ENCODE data around the gene NGDN. TPM values are rescaled to one million over a fixed set of nuclear protein-coding genes. Genes with fewer than 3 reads are reported as not detected.

NGDN gene
- total RNA-seq, 6 donors from 2014 or later: 25.4 to 42.6 (median 35.5) TPM

DNA sequence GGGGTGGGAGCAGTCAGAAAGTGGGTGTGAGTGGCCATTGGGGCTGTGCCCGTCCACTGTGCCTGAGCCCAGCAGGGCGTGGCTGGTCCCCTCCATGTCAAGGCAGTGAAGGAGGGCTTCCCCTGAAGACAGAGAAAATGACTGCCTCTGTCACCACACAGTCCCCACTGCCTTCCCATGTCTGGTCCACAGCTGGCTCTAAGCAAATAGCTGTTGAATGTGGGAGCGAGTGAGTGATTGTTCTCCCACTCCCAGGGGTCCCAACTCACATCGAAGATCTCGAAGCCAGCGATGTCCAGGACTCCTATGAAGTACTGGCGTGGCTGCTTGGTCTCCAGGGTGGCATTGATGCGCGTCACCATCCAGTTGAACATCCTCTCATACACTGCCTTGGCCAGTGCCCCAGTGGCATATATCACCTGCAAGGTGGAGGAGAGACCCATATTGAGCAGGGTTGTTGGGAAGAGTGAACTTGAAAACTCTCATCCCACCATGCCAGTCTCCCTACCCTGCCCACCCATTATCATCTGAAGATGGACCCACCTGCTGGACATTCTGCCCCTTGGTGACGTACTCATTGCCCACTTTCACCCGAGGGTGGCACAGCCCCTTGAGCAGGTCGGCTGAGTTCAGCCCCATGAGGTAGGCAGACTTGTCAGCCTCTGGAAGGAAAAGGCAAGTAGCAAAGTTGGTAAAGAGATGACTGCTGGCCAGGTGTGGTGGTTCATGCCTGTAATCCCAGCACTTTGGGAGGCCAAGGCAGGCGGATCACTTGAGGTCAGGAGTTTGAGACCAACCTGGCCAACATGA, 40.6 kb upstream of the NGDN start:
- Histone ChIP-seq H3K27ac (no peak overlapping the region), H3K9me3 (no peaks in the 10 kb centered on the region), H3K4me3 (no peak overlapping the region), H3K36me3 (no peaks in the 10 kb centered on the region), H3K4me1 (no peaks in the 10 kb centered on the region), H3K27me3 (no peaks in the 10 kb centered on the region)
- TF ChIP-seq POLR2A (IDR thresholded peaks at IDR 0.05) (no peak), POLR2AphosphoS5 (IDR thresholded peaks at IDR 0.05) (no peak), EP300 (IDR thresholded peaks at IDR 0.05) (no peak)
- TF ChIP-seq, protein P1, sequence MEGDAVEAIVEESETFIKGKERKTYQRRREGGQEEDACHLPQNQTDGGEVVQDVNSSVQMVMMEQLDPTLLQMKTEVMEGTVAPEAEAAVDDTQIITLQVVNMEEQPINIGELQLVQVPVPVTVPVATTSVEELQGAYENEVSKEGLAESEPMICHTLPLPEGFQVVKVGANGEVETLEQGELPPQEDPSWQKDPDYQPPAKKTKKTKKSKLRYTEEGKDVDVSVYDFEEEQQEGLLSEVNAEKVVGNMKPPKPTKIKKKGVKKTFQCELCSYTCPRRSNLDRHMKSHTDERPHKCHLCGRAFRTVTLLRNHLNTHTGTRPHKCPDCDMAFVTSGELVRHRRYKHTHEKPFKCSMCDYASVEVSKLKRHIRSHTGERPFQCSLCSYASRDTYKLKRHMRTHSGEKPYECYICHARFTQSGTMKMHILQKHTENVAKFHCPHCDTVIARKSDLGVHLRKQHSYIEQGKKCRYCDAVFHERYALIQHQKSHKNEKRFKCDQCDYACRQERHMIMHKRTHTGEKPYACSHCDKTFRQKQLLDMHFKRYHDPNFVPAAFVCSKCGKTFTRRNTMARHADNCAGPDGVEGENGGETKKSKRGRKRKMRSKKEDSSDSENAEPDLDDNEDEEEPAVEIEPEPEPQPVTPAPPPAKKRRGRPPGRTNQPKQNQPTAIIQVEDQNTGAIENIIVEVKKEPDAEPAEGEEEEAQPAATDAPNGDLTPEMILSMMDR (IDR thresholded peaks at IDR 0.05): no peak
- ATAC-seq (ENCODE audit: low FRiP score in 2 of 2) (no peak), DNase-seq (no peak)
- WGBS, 2 donors: 85 to 90% methylated on average over 11 to 13 of the region's 13 CpGs

DNA sequence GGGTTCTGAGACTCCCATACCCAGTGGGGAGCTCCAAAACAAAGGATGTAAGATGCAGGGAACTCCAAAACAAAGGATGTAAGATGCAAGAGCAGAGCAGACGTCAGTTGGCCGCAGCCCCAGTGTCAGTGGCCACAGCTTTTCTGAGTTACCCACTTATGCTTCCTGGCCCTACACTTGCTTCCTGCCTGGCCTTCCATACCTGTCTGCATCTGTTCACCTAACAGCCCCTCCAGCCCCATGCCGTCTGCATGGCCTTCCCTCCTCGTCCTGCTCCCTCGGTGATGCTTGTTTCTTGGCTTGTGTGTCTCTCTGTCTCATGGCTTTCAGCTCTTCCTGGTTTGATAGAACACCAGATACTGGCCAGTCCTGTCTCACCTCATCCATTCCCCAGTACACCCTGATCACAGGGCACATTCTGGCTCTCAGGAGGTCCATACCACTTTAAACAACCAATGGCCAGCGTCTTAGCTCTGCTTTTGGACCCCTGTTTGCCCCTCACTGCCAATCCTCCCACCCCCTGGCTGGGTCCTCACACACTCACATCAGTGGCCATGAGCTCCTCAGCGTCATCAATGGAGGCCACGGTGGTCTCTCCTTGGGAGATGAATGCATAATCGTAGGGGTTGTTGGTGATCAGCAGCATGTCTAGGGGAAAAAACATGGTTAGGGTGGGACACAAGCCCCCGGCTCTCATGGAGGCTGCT, 39.3 kb upstream of the NGDN start:
- Histone ChIP-seq H3K9me3 (no peaks in the 10 kb centered on the region), H3K4me3 (no peak overlapping the region), H3K36me3 (no peaks in the 10 kb centered on the region), H3K27me3 (no peaks in the 10 kb centered on the region), H3K27ac (no peak overlapping the region), H3K4me1 (no peaks in the 10 kb centered on the region)
- 78 to 82% methylated on average over 9 to 10 of the region's 10 CpGs for WGBS, 2 donors
- no peak for DNase-seq
- no peak for ATAC-seq (ENCODE audit: low FRiP score in 2 of 2)
- no peak for TF ChIP-seq POLR2AphosphoS5 (IDR thresholded peaks at IDR 0.05)
- TF ChIP-seq, protein P1 (IDR thresholded peaks at IDR 0.05): no peak
- no peak for TF ChIP-seq POLR2A (IDR thresholded peaks at IDR 0.05)
- TF ChIP-seq EP300 (IDR thresholded peaks at IDR 0.05): no peak

DNA sequence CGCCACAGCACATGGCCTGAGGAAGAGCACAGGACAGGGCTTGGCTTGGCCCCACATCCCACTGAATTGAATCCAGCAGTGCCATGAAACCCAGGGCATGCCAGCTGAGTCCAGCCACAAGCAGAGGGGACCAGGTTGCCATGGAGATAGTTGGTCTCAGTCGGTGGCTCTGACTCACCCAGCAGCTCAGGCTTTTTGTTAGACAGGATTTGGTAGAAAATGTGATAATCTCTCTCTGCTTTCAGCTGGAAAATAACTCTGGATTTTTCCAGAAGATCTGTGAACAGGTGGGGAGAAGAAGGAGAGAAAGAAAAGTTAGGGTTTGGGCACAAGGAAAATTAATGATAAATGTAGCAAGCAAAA, 38.8 kb upstream of the NGDN start:
- ATAC-seq (ENCODE audit: low FRiP score in 2 of 2) (no peak), DNase-seq (no peak)
- Histone ChIP-seq H3K36me3 (no peaks in the 10 kb centered on the region), H3K27me3 (no peaks in the 10 kb centered on the region), H3K4me3 (no peak overlapping the region), H3K9me3 (no peaks in the 10 kb centered on the region), H3K27ac (no peak overlapping the region), H3K4me1 (no peaks in the 10 kb centered on the region)
- TF ChIP-seq POLR2A (IDR thresholded peaks at IDR 0.05) (no peak), POLR2AphosphoS5 (IDR thresholded peaks at IDR 0.05) (no peak), EP300 (IDR thresholded peaks at IDR 0.05) (no peak)
- TF ChIP-seq, protein P1 (IDR thresholded peaks at IDR 0.05): no peak
- WGBS, 2 donors: 14 to 62% methylated on average over 1 to 2 of the region's 2 CpGs

DNA sequence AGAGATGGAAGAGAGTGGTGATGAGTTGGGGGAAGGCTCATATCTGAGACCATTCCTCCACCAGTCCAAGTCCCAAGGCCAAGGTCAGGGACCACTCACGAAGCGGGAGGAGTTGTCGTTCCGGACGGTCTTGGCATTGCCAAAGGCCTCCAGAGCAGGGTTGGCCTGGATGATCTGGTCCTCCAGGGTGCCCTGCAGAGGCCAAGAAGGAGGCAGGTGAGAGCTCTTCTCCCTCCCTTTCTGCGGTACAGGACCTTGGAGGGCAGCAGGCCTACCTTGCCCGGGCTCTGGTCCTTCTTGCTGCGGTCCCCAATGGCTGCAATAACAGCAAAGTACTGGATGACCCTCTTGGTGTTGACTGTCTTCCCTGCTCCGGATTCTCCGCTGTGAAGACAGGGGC, 38.0 kb upstream of the NGDN start:
- TF ChIP-seq EP300 (IDR thresholded peaks at IDR 0.05): no peak
- TF ChIP-seq POLR2A (IDR thresholded peaks at IDR 0.05): no peak
- TF ChIP-seq, protein P1 (IDR thresholded peaks at IDR 0.05): no peak
- TF ChIP-seq POLR2AphosphoS5 (IDR thresholded peaks at IDR 0.05): no peak
- H3K27ac ChIP-seq: no peak overlapping the region

More for the DNA sequence above, 38.0 kb upstream of the NGDN start:
- H3K9me3 ChIP-seq: no peaks in the 10 kb centered on the region
- H3K36me3 ChIP-seq: no peaks in the 10 kb centered on the region
- H3K4me3 ChIP-seq: no peak overlapping the region
- no peaks in the 10 kb centered on the region for H3K27me3 ChIP-seq
- WGBS, 2 donors: 83 to 86% methylated on average over 5 to 10 of the region's 10 CpGs
- no peaks in the 10 kb centered on the region for H3K4me1 ChIP-seq
- ATAC-seq (ENCODE audit: low FRiP score in 2 of 2): no peak
- DNase-seq: no peak
